Lung (tissue), 12 donors: ENCODE data around the gene TLK2. TPM values are rescaled to one million over a fixed set of nuclear protein-coding genes. Genes with fewer than 3 reads are reported as not detected.

Experiments used
- ATAC-seq: fragments of 200-7000 bp; cut with Tn5 transposase; one replicate; pipeline ENCODE4 v1.9.1; 2020; ENCODE audit warnings: moderate number of reproducible peaks; ENCODE audit not compliant: insufficient read depth, low FRiP score
- DNase-seq, 3 donors: peaks; one replicate each; pipeline ENCODE4 v3.0.0-alpha.2; 2013 to 2017
- H3K27ac ChIP-seq, 2 donors: one replicate each; pipeline ENCODE4 v1.5.1; 2013; ENCODE audit warnings: mild to moderate bottlenecking in 2 of 2, moderate library complexity in 2 of 2, control low read depth in 1 of 2, inconsistent platforms in 1 of 2, low read depth in 1 of 2, low read length in 1 of 2
- H3K27me3 ChIP-seq, 3 donors: one replicate each; pipeline ENCODE4 v1.5.1; 2013; ENCODE audit warnings: low read length in 2 of 3; ENCODE audit not compliant: control insufficient read depth in 3 of 3, insufficient read depth in 3 of 3
- H3K36me3 ChIP-seq, 4 donors: one replicate each; pipeline ENCODE4 v1.5.1; 2013; ENCODE audit warnings: low read length in 4 of 4, mild to moderate bottlenecking in 1 of 4, moderate library complexity in 1 of 4; ENCODE audit not compliant: control insufficient read depth in 4 of 4, insufficient read depth in 4 of 4
- H3K4me1 ChIP-seq, 5 donors: one replicate each; pipeline ENCODE4 v1.5.1; 2013; ENCODE audit warnings: low read length in 5 of 5, mild to moderate bottlenecking in 2 of 5, moderate library complexity in 1 of 5; ENCODE audit not compliant: control insufficient read depth in 5 of 5, insufficient read depth in 5 of 5
- H3K4me3 ChIP-seq: one replicate; pipeline ENCODE4 v1.5.1; 2013; ENCODE audit warnings: mild to moderate bottlenecking, control low read depth, moderate library complexity
- H3K9ac ChIP-seq, 2 donors: one replicate each; pipeline ENCODE4 v1.5.1; 2013; ENCODE audit warnings: low read length in 2 of 2, control low read depth in 1 of 2; ENCODE audit not compliant: insufficient read depth in 1 of 2
- H3K9me3 ChIP-seq, 4 donors: one replicate each; pipeline ENCODE4 v1.5.1; 2013; ENCODE audit warnings: low read length in 3 of 4, mild to moderate bottlenecking in 1 of 4, moderate library complexity in 1 of 4; ENCODE audit not compliant: control insufficient read depth in 4 of 4, insufficient read depth in 3 of 4
- CTCF ChIP-seq: IDR thresholded peaks from 2 replicates; pipeline ENCODE4 v1.5.1; 2012; ENCODE audit warnings: mild to moderate bottlenecking; ENCODE audit errors: control extremely low read depth, extremely low read depth
- WGBS, 2 donors: extraction: QIAGEN DNeasy Blood & Tissue Kit; methylation state at CpG; one replicate each; pipeline ENCODE4 v1.1.7; 2013; 5-methylcytosine and 5-hydroxymethylcytosine counted together
- polyA plus RNA-seq, 2 donors: library from polyadenylated mRNA; stranded (reverse); fragments of 200-250 nt; gene quantifications; one replicate each; pipeline ENCODE4 v1.2.1, GENCODE V29; 2013
- total RNA-seq, 2 donors: library from RNA; depleted of rRNA in 1 of 2; stranded (reverse); fragments of >200 nt in 1 of 2; gene quantifications; one replicate each; pipeline ENCODE4 v1.2.1, GENCODE V29; 2014 to 2021
- donor health status: control.
- donor health status: control.
- donor health status: Bipolar disorder and iron deficiency.
- donor health status: healthy.
- donor health status: DM: yes; HTN: yes; CAD: no.

Gene TLK2
- total and polyA plus RNA-seq, 4 donors, result 11.6 to 87.7 (median 26.0) TPM

GRCh38 chr17:62592341-62593099 is 113.9 kb downstream of the TLK2 start:
- peaks cover 18 to 52% (median 31%) of the 10 kb centered on the region in 4 donors for H3K36me3 ChIP-seq

GRCh38 chr17:62595484-62595883 is 116.9 kb downstream of the TLK2 start:
- Histone ChIP-seq H3K27me3 (no peaks in the 10 kb centered on the region), H3K9ac (no peak overlapping the region), H3K9me3 (peaks cover 0 to 7% (median 2%) of the 10 kb centered on the region in 4 donors), H3K4me1 (peaks cover 0 to 3% (median 0%) of the 10 kb centered on the region in 5 donors), H3K36me3 (peaks cover 20 to 48% (median 35%) of the 10 kb centered on the region in 4 donors), H3K4me3 (no peak overlapping the region), H3K27ac (no peak overlapping the region)
- DNase-seq (peak in 1 of 3 donors; percentile 12), ATAC-seq (no peak)
- 96 to 99% methylated on average over 5 of the region's 5 CpGs for WGBS, 2 donors
- TF ChIP-seq CTCF, result no peak

More at GRCh38 chr17:62592341-62593099, 113.9 kb downstream of the TLK2 start:
- DNase-seq, result no peak
- Histone ChIP-seq H3K27me3 (no peaks in the 10 kb centered on the region), H3K9ac (no peak overlapping the region), H3K4me1 (peaks cover 0 to 4% (median 0%) of the 10 kb centered on the region in 5 donors), H3K9me3 (peaks cover 0 to 7% (median 2%) of the 10 kb centered on the region in 4 donors), H3K27ac (no peak overlapping the region), H3K4me3 (no peak overlapping the region)
- ATAC-seq, result no peak
- 87 to 89% methylated on average over 9 of the region's 9 CpGs for WGBS, 2 donors
- TF ChIP-seq CTCF, result no peak

- Histone ChIP-seq H3K4me1 (peaks cover 0 to 3% (median 0%) of the 10 kb centered on the region in 5 donors), H3K9me3 (peaks cover 0 to 7% (median 2%) of the 10 kb centered on the region in 4 donors), H3K36me3 (peaks cover 21 to 47% (median 36%) of the 10 kb centered on the region in 4 donors), H3K4me3 (no peak overlapping the region), H3K9ac (no peak overlapping the region), H3K27me3 (no peaks in the 10 kb centered on the region), H3K27ac (no peak overlapping the region)
- WGBS, 2 donors, result 97% methylated on average over 2 of the region's 2 CpGs
- no peak for DNase-seq
- ATAC-seq, result no peak
- TF ChIP-seq CTCF, result no peak
Measured at GRCh38 chr17:62596662-62597061, 118.0 kb downstream of the TLK2 start.
